Caki2 (cell line): ENCODE data around the gene LRRK1. TPM values are rescaled to one million over a fixed set of nuclear protein-coding genes. Genes with fewer than 3 reads are reported as not detected.

ENCODE experiments used
- DNase-seq: peaks from one replicate; pipeline ENCODE4 v3.0.0-alpha.2; 2015; ENCODE audit warnings: low read depth
- in situ Hi-C: cut with HindIII; loops from 2 replicates; pipeline ENCODE4 v1.10.0; 2016; ENCODE audit warnings: low sequenced_read_pairs, low pct_unique_long_range_greater_than_20kb, mixed read lengths
- total RNA-seq: library from RNA; depleted of rRNA; stranded (reverse); fragments of >200 nt; shearing (Covaris generic); gene quantifications from 2 replicates; pipeline ENCODE4 v1.2.3, GENCODE V29; 2014; ENCODE audit warnings: low replicate concordance

LRRK1 gene
- total RNA-seq, 1 experiment from 2014 or later = 9.8 TPM

- in situ Hi-C loops = no loop called here
- no peak for DNase-seq
Observed at GRCh38 chr15:100902436-100903167, 16.6 kb upstream of the LRRK1 start.

- DNase-seq = no peak
- in situ Hi-C loops = no loop called here
Observed at GRCh38 chr15:100903168-100903554, 16.0 kb upstream of the LRRK1 start.

- no peak for DNase-seq
- in situ Hi-C loops = no loop called here
Observed at GRCh38 chr15:100905850-100906249, 13.3 kb upstream of the LRRK1 start.

GRCh38 chr15:100908466-100908865, 10.7 kb upstream of the LRRK1 start:
- DNase-seq = no peak
- in situ Hi-C loops = no loop called here

- in situ Hi-C loops = no loop called here
- no peak for DNase-seq
Observed at GRCh38 chr15:100909565-100909964, 9.6 kb upstream of the LRRK1 start.

GRCh38 chr15:100909989-100910955, 8.9 kb upstream of the LRRK1 start:
- no peak for DNase-seq
- in situ Hi-C loops = no loop called here

- in situ Hi-C loops = no loop called here
- DNase-seq = no peak
Observed at GRCh38 chr15:100911086-100911485, 8.1 kb upstream of the LRRK1 start.

- no peak for DNase-seq
- in situ Hi-C loops = no loop called here
Observed at GRCh38 chr15:100913961-100914360, 5.2 kb upstream of the LRRK1 start.

GRCh38 chr15:100914876-100915275, 4.3 kb upstream of the LRRK1 start:
- in situ Hi-C loops = no loop called here
- DNase-seq = no peak

GRCh38 chr15:100918034-100918689, 995 bp upstream of the LRRK1 start:
- in situ Hi-C loops = no loop called here
- DNase-seq = peak; percentile 79

- in situ Hi-C loops = no loop called here
- DNase-seq = peak; percentile 29
Observed at GRCh38 chr15:100919481-100920405, 586 bp downstream of the LRRK1 start.

GRCh38 chr15:100920516-100921135, 1.5 kb downstream of the LRRK1 start:
- in situ Hi-C loops = no loop called here
- DNase-seq = no peak

GRCh38 chr15:100922192-100923040, 3.3 kb downstream of the LRRK1 start:
- in situ Hi-C loops = no loop called here
- no peak for DNase-seq

- no peak for DNase-seq
- in situ Hi-C loops = no loop called here
Observed at GRCh38 chr15:100923076-100923475, 3.9 kb downstream of the LRRK1 start.

- in situ Hi-C loops = no loop called here
- no peak for DNase-seq
Observed at GRCh38 chr15:100923902-100924301, 4.7 kb downstream of the LRRK1 start.

GRCh38 chr15:100924436-100924835, 5.3 kb downstream of the LRRK1 start:
- in situ Hi-C loops = no loop called here
- no peak for DNase-seq

- in situ Hi-C loops = no loop called here
- DNase-seq = no peak
Observed at GRCh38 chr15:100925480-100925879, 6.3 kb downstream of the LRRK1 start.
